Measurements from ENCODE around the gene THSD7A. TPM values are rescaled to one million over a fixed set of nuclear protein-coding genes. Genes with fewer than 3 reads are reported as not detected.

Gene THSD7A
- total and polyA plus RNA-seq, 2 of the 8 experiments (the other 6 are each of a cell fraction or from before 2014, with no cell fraction given): 0.44 to 1.2 TPM

DNA sequence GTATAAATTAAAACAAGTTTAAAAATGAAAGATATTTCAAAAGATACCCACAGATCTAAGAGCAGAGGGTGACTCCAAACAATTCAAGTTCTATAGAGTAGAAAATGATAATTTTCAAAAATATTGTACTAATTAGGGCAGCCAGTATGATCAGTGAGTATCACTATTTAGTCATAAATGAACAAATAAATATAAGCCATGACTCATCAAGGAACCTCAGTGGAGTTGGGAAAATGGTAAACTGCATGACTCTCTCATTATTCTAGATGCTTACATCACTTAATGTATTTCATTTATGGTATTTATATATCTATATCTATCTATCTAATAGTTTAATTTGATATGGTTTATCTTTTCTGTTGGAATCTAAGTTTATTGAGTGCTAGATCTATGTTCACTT, 94.3 kb downstream of the THSD7A start:
- Histone ChIP-seq H2BK5ac (ENCODE audit: low read depth, low read length) (no peak overlapping the region), H3K9ac (replicated peaks in 1 of 4; ENCODE audit: extremely low read depth in 1 of 4, low read depth in 3 of 4, low read length in 3 of 4) (no peak overlapping the region), H3K79me2 (ENCODE audit: control insufficient read depth in 1 of 2, insufficient read depth in 2 of 2, low read length in 2 of 2) (no peaks in the 10 kb centered on the region), H2AK5ac (ENCODE audit: low read depth, low read length) (no peak overlapping the region), H3K4me3 (ENCODE audit: extremely low read depth in 1 of 4, insufficient read depth in 2 of 4, low read depth in 3 of 4, low read length in 4 of 4) (no peak overlapping the region), H3K27ac (ENCODE audit: low read depth, low read length) (no peak overlapping the region), H3K79me1 (ENCODE audit: low read depth, low read length) (no peaks in the 10 kb centered on the region), H4K8ac (ENCODE audit: extremely low read depth, insufficient read depth, low read length) (no peak overlapping the region), H4K91ac (replicated peaks; ENCODE audit: insufficient read length, low read length) (no peak overlapping the region), H3K18ac (ENCODE audit: extremely low read depth, low read length) (no peak overlapping the region), H3K23me2 (ENCODE audit: low read depth, low read length) (no peaks in the 10 kb centered on the region), H3K9me3 (ENCODE audit: insufficient read depth in 2 of 2, low read depth in 1 of 2, low read length in 1 of 2) (no peaks in the 10 kb centered on the region), H3K4me1 (replicated peaks in 1 of 4; ENCODE audit: control insufficient read depth in 3 of 4, insufficient read depth in 4 of 4, low read length in 3 of 4) (no peaks in the 10 kb centered on the region), H3K23ac (ENCODE audit: insufficient read length) (no peak overlapping the region), H3K4ac (replicated peaks; ENCODE audit: insufficient read length, low read depth, low read length) (no peak overlapping the region), H2BK12ac (ENCODE audit: low read depth, low read length) (no peak overlapping the region), H3K14ac (ENCODE audit: insufficient read length) (no peak overlapping the region), H2BK20ac (ENCODE audit: low read length) (no peak overlapping the region), H3K27me3 (replicated peaks in 1 of 4; ENCODE audit: control insufficient read depth in 3 of 4, extremely low read depth in 1 of 4, insufficient read depth in 3 of 4, low read length in 3 of 4) (no peaks in the 10 kb centered on the region), H2BK120ac (replicated peaks; ENCODE audit: low read depth, low read length) (no peak overlapping the region), H4K5ac (ENCODE audit: insufficient read length, low read depth, low read length) (no peak overlapping the region), H4K20me1 (replicated peaks in 1 of 2; ENCODE audit: control insufficient read depth in 1 of 2, insufficient read depth in 2 of 2, low read length in 2 of 2) (no peaks in the 10 kb centered on the region), H2BK15ac (ENCODE audit: low read length) (no peak overlapping the region), H3K56ac (replicated peaks; ENCODE audit: insufficient read length, low read depth, low read length) (no peak overlapping the region), H3K4me2 (ENCODE audit: insufficient read depth in 1 of 2, low read depth in 2 of 2, low read length in 2 of 2) (no peak overlapping the region), H3K36me3 (ENCODE audit: control insufficient read depth in 2 of 4, insufficient read depth in 4 of 4, low read length in 3 of 4) (no peaks in the 10 kb centered on the region), H2AFZ (ENCODE audit: low read length) (no peak overlapping the region)
- DNase-seq (ENCODE audit: low read depth in 1 of 2, low spot score in 2 of 2) (no peak), FAIRE-seq (no peak)
- ChIA-PET CTCF (ENCODE audit: partially characterized antibody) (interaction anchor here (0.6 to 1.3 kb wide), 2 partner anchors 12 to 1762 kb away, joined by 3 to 6 read pairs; no protein-coding TSS in a partner anchor), POLR2A (ENCODE audit: partially characterized antibody) (no interaction called here)
- TF ChIP-seq GTF2F1 (IDR thresholded peaks at IDR 0.05; ENCODE audit: borderline replicate concordance, low read depth, low read length): no peak
- no peak for TF ChIP-seq CEBPB (IDR thresholded peaks at IDR 0.05; ENCODE audit: low read depth, low read length)
- TF ChIP-seq SIRT6 (IDR thresholded peaks at IDR 0.05; ENCODE audit: low read length): no peak
- no peak for TF ChIP-seq TAF7 (optimal IDR thresholded peaks at IDR 0.05; ENCODE audit: borderline replicate concordance, low read depth, low read length)
- TF ChIP-seq YY1 (IDR thresholded peaks at IDR 0.05; ENCODE audit: low read depth, low read length): no peak
- no peak for TF ChIP-seq EP300 (IDR thresholded peaks at IDR 0.05; ENCODE audit: borderline replicate concordance in 1 of 2, low read depth in 2 of 2, low read length in 2 of 2)
- no peak for TF ChIP-seq SUZ12 (IDR thresholded peaks at IDR 0.05; ENCODE audit: low read length)
- TF ChIP-seq ASH2L (IDR thresholded peaks at IDR 0.05; ENCODE audit: low read length): no peak
- TF ChIP-seq, protein P1, sequence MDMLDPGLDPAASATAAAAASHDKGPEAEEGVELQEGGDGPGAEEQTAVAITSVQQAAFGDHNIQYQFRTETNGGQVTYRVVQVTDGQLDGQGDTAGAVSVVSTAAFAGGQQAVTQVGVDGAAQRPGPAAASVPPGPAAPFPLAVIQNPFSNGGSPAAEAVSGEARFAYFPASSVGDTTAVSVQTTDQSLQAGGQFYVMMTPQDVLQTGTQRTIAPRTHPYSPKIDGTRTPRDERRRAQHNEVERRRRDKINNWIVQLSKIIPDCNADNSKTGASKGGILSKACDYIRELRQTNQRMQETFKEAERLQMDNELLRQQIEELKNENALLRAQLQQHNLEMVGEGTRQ (IDR thresholded peaks at IDR 0.05; ENCODE audit: low read length): no peak

All from H1 (cell line).